HepG2 (cell line): Measurements from ENCODE around the gene COLGALT1. TPM values are rescaled to one million over a fixed set of nuclear protein-coding genes. Genes with fewer than 3 reads are reported as not detected.

Experiments
- DNMT3B ChIP-seq: conservative IDR thresholded peaks from 2 replicates; pipeline ENCODE4 v1.6.1; 2016; ENCODE audit warnings: missing biosample characterization, control low read depth
- GPBP1L1 ChIP-seq: sonication (generic); formaldehyde crosslinking; IDR thresholded peaks from 2 replicates; pipeline ENCODE4 v1.5.0; 2020; ENCODE audit warnings: mild to moderate bottlenecking, missing genetic modification reagents
- HCFC1 ChIP-seq: fragments of 150-350 bp; IDR thresholded peaks from 2 replicates; pipeline ENCODE4 v1.6.1; 2014; ENCODE audit warnings: low read depth, low read length
- HHEX ChIP-seq: IDR thresholded peaks from 2 replicates; pipeline ENCODE4 v1.6.1; 2016; ENCODE audit warnings: control low read depth
- KDM1A ChIP-seq: IDR thresholded peaks from 2 replicates; pipeline ENCODE4 v1.6.1; 2016; ENCODE audit warnings: missing compliant biosample characterization
- KLF15 ChIP-seq: sonication (generic); formaldehyde crosslinking; IDR thresholded peaks from 2 replicates; pipeline ENCODE4 v1.8.1; 2023; ENCODE audit warnings: borderline replicate concordance, mild to moderate bottlenecking, inconsistent platforms, missing genetic modification reagents, mixed read lengths
- MEIS2 ChIP-seq: sonication (generic); formaldehyde crosslinking; IDR thresholded peaks from 2 replicates; pipeline ENCODE4 v1.9.0; 2021; ENCODE audit warnings: mild to moderate bottlenecking, missing genetic modification reagents
- MZF1 ChIP-seq: sonication (generic); formaldehyde crosslinking; IDR thresholded peaks from 2 replicates; pipeline ENCODE4 v1.8.1; 2023; ENCODE audit warnings: mild to moderate bottlenecking, missing genetic modification reagents, borderline replicate concordance
- NBN ChIP-seq: fragments of 450-650 bp; conservative IDR thresholded peaks from 2 replicates; pipeline ENCODE4 v1.6.1; 2017
- NFRKB ChIP-seq: fragments of 450-650 bp; IDR thresholded peaks from 2 replicates; pipeline ENCODE4 v1.6.1; 2017
- POLR2AphosphoS2 ChIP-seq: IDR thresholded peaks from 2 replicates; pipeline ENCODE4 v1.6.1; 2011; ENCODE audit warnings: low read depth, low read length, improper control_type of control experiment
- RCOR2 ChIP-seq: IDR thresholded peaks from 2 replicates; pipeline ENCODE4 v1.6.1; 2016; ENCODE audit warnings: missing biosample characterization, missing genetic modification reagents
- SETDB1 ChIP-seq: sonication (generic); formaldehyde crosslinking; IDR thresholded peaks from 2 replicates; pipeline ENCODE4 v1.5.1; 2020; ENCODE audit warnings: missing genetic modification reagents, mild to moderate bottlenecking, borderline replicate concordance
- SIX4 ChIP-seq: sonication (generic); formaldehyde crosslinking; IDR thresholded peaks from 2 replicates; pipeline ENCODE4 v1.4.0; 2020; ENCODE audit warnings: missing genetic modification reagents
- SP4 ChIP-seq: sonication (generic); formaldehyde crosslinking; IDR thresholded peaks from 2 replicates; pipeline ENCODE4 v1.8.1; 2023; ENCODE audit warnings: mild to moderate bottlenecking, missing genetic modification reagents
- TARDBP ChIP-seq: sonication (generic); formaldehyde crosslinking; IDR thresholded peaks from 2 replicates; pipeline ENCODE4 v1.8.0; 2022; ENCODE audit warnings: mild to moderate bottlenecking, missing genetic modification reagents
- ZBTB37 ChIP-seq: sonication (generic); formaldehyde crosslinking; IDR thresholded peaks from 2 replicates; pipeline ENCODE4 v1.4.0; 2020; ENCODE audit warnings: mild to moderate bottlenecking, missing genetic modification reagents
- ZFP91 ChIP-seq: sonication (generic); formaldehyde crosslinking; IDR thresholded peaks from 2 replicates; pipeline ENCODE4 v1.9.0; 2022; ENCODE audit warnings: missing genetic modification reagents, mild to moderate bottlenecking, borderline replicate concordance
- ZMYM3 ChIP-seq: sonication (generic); formaldehyde crosslinking; IDR thresholded peaks from 2 replicates; pipeline ENCODE4 v1.5.1; 2020; ENCODE audit warnings: mild to moderate bottlenecking, missing genetic modification reagents
- ZNF12 ChIP-seq: sonication (generic); formaldehyde crosslinking; IDR thresholded peaks from 2 replicates; pipeline ENCODE4 v1.5.0; 2020; ENCODE audit warnings: missing genetic modification reagents
- ZNF276 ChIP-seq: sonication (generic); formaldehyde crosslinking; IDR thresholded peaks from 2 replicates; pipeline ENCODE4 v1.4.0; 2020; ENCODE audit warnings: mild to moderate bottlenecking, low read depth, missing genetic modification reagents
- ZNF766 ChIP-seq: sonication (generic); formaldehyde crosslinking; IDR thresholded peaks from 2 replicates; pipeline ENCODE4 v1.5.0; 2020; ENCODE audit warnings: missing genetic modification reagents, borderline replicate concordance
- ZNF773 ChIP-seq: sonication (generic); formaldehyde crosslinking; IDR thresholded peaks from 2 replicates; pipeline ENCODE4 v1.4.0; 2020; ENCODE audit warnings: missing genetic modification reagents, borderline replicate concordance
- polyA plus RNA-seq, 8 experiments: library from polyadenylated mRNA; depleted of rRNA in 3 of 8; stranded (reverse) in 7 of 8; unstranded in 1 of 8; fragments of >200 nt; fragmentation: Illumina TruSeq in 4 of 8; extraction: Trizol in 4 of 8; gene quantifications; 2 replicates each; pipeline versions ENCODE4 v1.2.1 to v1.2.3, GENCODE V29; 2011 to 2016; ENCODE audit warnings: low read depth in 4 of 8, missing spikeins in 1 of 8, mixed read lengths in 1 of 8; ENCODE audit not compliant: insufficient read depth in 1 of 8
- total RNA-seq, 5 experiments: library from RNA; depleted of rRNA; stranded (reverse); fragments of >200 nt; fragmentation: Illumina TruSeq; extraction: Trizol; gene quantifications; 2 replicates each; pipeline ENCODE4 v1.2.3, GENCODE V29; 2016; ENCODE audit warnings: low read depth in 1 of 5

Gene COLGALT1
- total and polyA plus RNA-seq, 2 of the 13 experiments (the other 11 are each of a cell fraction or from before 2014, with no cell fraction given) = 58.0 to 211 TPM

- TF ChIP-seq ZNF773 (CRISPR knock-in tag) = no peak
- TF ChIP-seq ZMYM3 (CRISPR knock-in tag) = peak; percentile 85
- no peak for TF ChIP-seq KLF15 (CRISPR knock-in tag)
- 0 out of 2 replicates have a peak, but pooled peaks have one; percentile 40 for TF ChIP-seq RCOR2 (CRISPR knock-in tag)
- no peak for TF ChIP-seq POLR2AphosphoS2
- TF ChIP-seq ZNF12 = no peak
- TF ChIP-seq ZBTB37 (CRISPR knock-in tag) = peak; percentile 44; the same call in 1 of the 2 replicates
- peak; percentile 100; the same call in 1 of the 2 replicates for TF ChIP-seq ZFP91 (CRISPR knock-in tag)
- TF ChIP-seq SIX4 (CRISPR knock-in tag) = no peak
- no peak for TF ChIP-seq GPBP1L1 (CRISPR knock-in tag)
- TF ChIP-seq HCFC1 = no peak
- no peak for TF ChIP-seq NFRKB
- no peak for TF ChIP-seq ZNF276 (CRISPR knock-in tag)
- TF ChIP-seq DNMT3B (CRISPR knock-in tag) = no peak
- TF ChIP-seq KDM1A (CRISPR knock-in tag) = 0 out of 2 replicates have a peak, but pooled peaks have one; percentile 19
- no peak for TF ChIP-seq TARDBP
- no peak for TF ChIP-seq HHEX
- TF ChIP-seq NBN = no peak
- no peak; the same call in 1 of the 2 replicates for TF ChIP-seq ZNF766 (CRISPR knock-in tag)
- no peak for TF ChIP-seq MZF1 (CRISPR knock-in tag)
- no peak for TF ChIP-seq SP4 (CRISPR knock-in tag)
- TF ChIP-seq SETDB1 = no peak
- no peak for TF ChIP-seq MEIS2
These were observed 425 bp upstream of the COLGALT1 start (continued) for GRCh38 chr19:17554968-17555479.
